Measurements from ENCODE around the gene RFPL4AL1.
"Not testable (repeated sequence)": the region's sequence is repeated elsewhere in the genome, so short reads cannot be mapped to it uniquely, and the experiment has no call there.

Gene RFPL4AL1

GRCh38 chr19:55738302-55738701 lies 30.6 kb upstream of the RFPL4AL1 start, which contains the start of gene NLRP9:
NLRP9 (minus strand) TSS chr19:55738402; CDS start chr19:55738374, 28 bp downstream.
- TF ChIP-seq ZNF70 (CRISPR knock-in tag; IDR thresholded peaks at IDR 0.05) = no peak
- no peak for TF ChIP-seq ZFP3 (CRISPR knock-in tag; IDR thresholded peaks at IDR 0.05)
- TF ChIP-seq GLIS3 (CRISPR knock-in tag; IDR thresholded peaks at IDR 0.05) = no peak
- no peak for TF ChIP-seq ZNF565 (CRISPR knock-in tag; conservative IDR thresholded peaks at IDR 0.05; ENCODE audit: low read depth)
- TF ChIP-seq ZFP30 (CRISPR knock-in tag; IDR thresholded peaks at IDR 0.05) = no peak
- TF ChIP-seq TCF4 (CRISPR knock-in tag; IDR thresholded peaks at IDR 0.05; ENCODE audit: borderline replicate concordance) = no peak
- TF ChIP-seq CSDC2 (CRISPR knock-in tag; IDR thresholded peaks at IDR 0.05) = no peak
- TF ChIP-seq CSRNP3 (CRISPR knock-in tag; IDR thresholded peaks at IDR 0.05) = no peak
- no peak for TF ChIP-seq ISL1 (CRISPR knock-in tag; IDR thresholded peaks at IDR 0.05)
- TF ChIP-seq ZNF8 (CRISPR knock-in tag; IDR thresholded peaks at IDR 0.05) = no peak
- no peak for TF ChIP-seq PPARA (CRISPR knock-in tag; IDR thresholded peaks at IDR 0.05; ENCODE audit: borderline replicate concordance)
- no peak for ATAC-seq

GRCh38 chr19:55750715-55751114 lies 18.2 kb upstream of the RFPL4AL1 start:
- TF ChIP-seq ZFP30 (CRISPR knock-in tag; IDR thresholded peaks at IDR 0.05) (no peak), ISL1 (CRISPR knock-in tag; IDR thresholded peaks at IDR 0.05) (no peak), TOX (CRISPR knock-in tag; IDR thresholded peaks at IDR 0.05; ENCODE audit: borderline replicate concordance) (no peak), CSRNP3 (CRISPR knock-in tag; IDR thresholded peaks at IDR 0.05) (no peak), SNAI2 (CRISPR knock-in tag; IDR thresholded peaks at IDR 0.05) (no peak), GLIS3 (CRISPR knock-in tag; IDR thresholded peaks at IDR 0.05) (no peak), CSDC2 (CRISPR knock-in tag; IDR thresholded peaks at IDR 0.05) (no peak), POU6F1 (CRISPR knock-in tag; IDR thresholded peaks at IDR 0.05; ENCODE audit: borderline replicate concordance, low read depth) (no peak), ARNTL (CRISPR knock-in tag; IDR thresholded peaks at IDR 0.05; ENCODE audit: borderline replicate concordance, low read depth) (no peak), ESRRG (CRISPR knock-in tag; IDR thresholded peaks at IDR 0.05) (no peak), ZC3H10 (CRISPR knock-in tag; IDR thresholded peaks at IDR 0.05) (no peak), PATZ1 (CRISPR knock-in tag; IDR thresholded peaks at IDR 0.05; ENCODE audit: borderline replicate concordance) (no peak), CREB5 (CRISPR knock-in tag; IDR thresholded peaks at IDR 0.05; ENCODE audit: low read depth) (no peak), ZFP3 (CRISPR knock-in tag; IDR thresholded peaks at IDR 0.05) (no peak), PPARA (CRISPR knock-in tag; IDR thresholded peaks at IDR 0.05; ENCODE audit: borderline replicate concordance) (no peak), ZNF8 (CRISPR knock-in tag; IDR thresholded peaks at IDR 0.05) (no peak), ZNF565 (CRISPR knock-in tag; conservative IDR thresholded peaks at IDR 0.05; ENCODE audit: low read depth) (no peak)
- ATAC-seq = no peak

GRCh38 chr19:55753401-55753800 lies 15.5 kb upstream of the RFPL4AL1 start:
- TF ChIP-seq ARNTL (CRISPR knock-in tag; IDR thresholded peaks at IDR 0.05; ENCODE audit: borderline replicate concordance, low read depth) (no peak), ZNF70 (CRISPR knock-in tag; IDR thresholded peaks at IDR 0.05) (no peak)
- no peak for ATAC-seq

- not testable (repeated sequence) for ATAC-seq
These were observed 12.1 kb upstream of the RFPL4AL1 start for GRCh38 chr19:55756808-55757207.

GRCh38 chr19:55758797-55759196 lies 10.1 kb upstream of the RFPL4AL1 start, which contains the start of gene RFPL4A:
RFPL4A (plus strand) TSS chr19:55759097; CDS start chr19:55761801, 2,704 bp downstream.
- not testable (repeated sequence) for ATAC-seq
